Neural cell (in vitro differentiated cells): Measurements from ENCODE around the gene KCTD19.

Experiments
- CTCF ChIP-seq: fragments of 450-650 bp; IDR thresholded peaks from 2 replicates; pipeline ENCODE4 v1.5.1; 2014; ENCODE audit warnings: antibody characterized with exemption, mild to moderate bottlenecking, moderate library complexity; ENCODE audit not compliant: poor library complexity, severe bottlenecking
- EZH2 ChIP-seq: fragments of 200-600, 300-800 bp; shearing (Covaris generic), sonication (generic); IDR thresholded peaks from 2 replicates; pipeline ENCODE4 v1.6.1; 2014; ENCODE audit warnings: antibody characterized with exemption, low read length, borderline replicate concordance, mild to moderate bottlenecking; ENCODE audit not compliant: insufficient read depth, poor library complexity, severe bottlenecking
- MXI1 ChIP-seq: fragments of 450-650 bp; conservative IDR thresholded peaks from 2 replicates; pipeline ENCODE4 v1.6.1; 2014; ENCODE audit warnings: antibody characterized with exemption, mild to moderate bottlenecking; ENCODE audit not compliant: poor library complexity, severe bottlenecking
- REST ChIP-seq: IDR thresholded peaks from 2 replicates; pipeline ENCODE4 v1.6.1; 2012; ENCODE audit warnings: borderline replicate concordance
- SMC3 ChIP-seq: fragments of 450-650 bp; conservative IDR thresholded peaks from 2 replicates; pipeline ENCODE4 v1.6.1; 2014; ENCODE audit warnings: antibody characterized with exemption, mild to moderate bottlenecking, moderate library complexity; ENCODE audit not compliant: poor library complexity

GRCh38 chr16:67312719-67313118 lies 13.8 kb downstream of the KCTD19 start:
- TF ChIP-seq CTCF (no peak), REST (no peak), EZH2 (no peak), SMC3 (no peak), MXI1 (no peak)
